GM12878 (cell line): ENCODE measurements around the gene GNPTAB. TPM values are rescaled to one million over a fixed set of nuclear protein-coding genes. Genes with fewer than 3 reads are reported as not detected.

Experiments used
- ATAC-seq: fragments of 200-7000 bp; cut with Tn5 transposase; 3 replicates; pipeline ENCODE4 v1.9.1; 2020; ENCODE audit warnings: mild to moderate bottlenecking, moderate library complexity
- BruUV-seq: library from RNA; stranded (reverse); fragments of 400-500 nt; replicated peaks from 2 replicates; lab custom pipeline; 2021; lab: Mats Ljungman, UMichigan
- CTCF ChIA-PET: fragments of 300-600 bp; sonication (Branson Sonifier 250); formaldehyde crosslinking; extraction: SDS; loops from one replicate; lab custom pipeline; 2021; ENCODE audit warnings: inconsistent platforms; lab: Yijun Ruan, JAX
- POLR2A ChIA-PET: fragments of 350-600 bp; formaldehyde crosslinking; extraction: SDS; loops from one replicate; lab custom pipeline; 2021; ENCODE audit warnings: inconsistent platforms; lab: Charles Lee
- RAD21 ChIA-PET: fragments of 300-600 bp; sonication (Branson Sonifier 250); formaldehyde crosslinking; loops from one replicate; lab custom pipeline; 2023; ENCODE audit warnings: antibody characterized with exemption; ENCODE audit not compliant: unreplicated experiment; lab: Charles Lee
- SMC1A ChIA-PET: fragments of 300-600 bp; sonication (Branson Sonifier 250); formaldehyde crosslinking; loops from one replicate; lab custom pipeline; 2023; ENCODE audit not compliant: unreplicated experiment, uncharacterized antibody; lab: Charles Lee
- DNase-seq: peaks from one replicate; pipeline ENCODE4 v3.0.0-alpha.2; 2011; ENCODE audit warnings: low read depth, low spot score
- FAIRE-seq: peaks from 3 replicates; lab custom pipeline; 2011; peaks lifted over from hg19 to GRCh38; lab: Jason Lieb, UNC
- H2AFZ ChIP-seq: 2 replicates; pipeline ENCODE4 v1.6.0; 2011; ENCODE audit warnings: low read depth, low read length, control low read depth; ENCODE audit not compliant: control insufficient read depth
- H3K27ac ChIP-seq: 2 replicates; pipeline ENCODE4 v1.5.1; 2011; ENCODE audit warnings: control low read depth; ENCODE audit not compliant: control insufficient read depth, insufficient read depth
- H3K27me3 ChIP-seq, 2 experiments: replicated peaks in 1 of 2; 2 replicates each; pipeline versions ENCODE4 v1.6.0 to v1.6.1; 2011; ENCODE audit warnings: low read length in 1 of 2; ENCODE audit not compliant: control insufficient read depth in 2 of 2, insufficient read depth in 2 of 2
- H3K36me3 ChIP-seq, 2 experiments: 2 replicates each; pipeline ENCODE4 v1.5.1; 2011; ENCODE audit warnings: low read length in 1 of 2; ENCODE audit not compliant: control insufficient read depth in 2 of 2, insufficient read depth in 2 of 2
- H3K4me1 ChIP-seq: 2 replicates; pipeline ENCODE4 v1.6.1; 2011; ENCODE audit warnings: mild to moderate bottlenecking, low read length, moderate library complexity, mixed read lengths; ENCODE audit not compliant: control insufficient read depth, insufficient read depth
- H3K4me2 ChIP-seq: 2 replicates; pipeline ENCODE4 v1.6.0; 2011; ENCODE audit warnings: control low read depth; ENCODE audit not compliant: control insufficient read depth, insufficient read depth
- H3K4me3 ChIP-seq: fragments of 200-600 bp; sonication (generic); 2 replicates; pipeline ENCODE4 v1.5.1; 2016
- H3K79me2 ChIP-seq: 2 replicates; pipeline ENCODE4 v1.6.0; 2011; ENCODE audit warnings: low read length; ENCODE audit not compliant: control insufficient read depth, insufficient read depth
- H3K9ac ChIP-seq: 2 replicates; pipeline ENCODE4 v1.8.0; 2011; ENCODE audit warnings: low read length, control low read depth, mixed read lengths; ENCODE audit not compliant: control insufficient read depth, insufficient read depth
- H3K9me3 ChIP-seq: replicated peaks from 3 replicates; pipeline ENCODE4 v1.5.1; 2011; ENCODE audit warnings: mild to moderate bottlenecking, low read length; ENCODE audit not compliant: control insufficient read depth, insufficient read depth
- H4K20me1 ChIP-seq: 2 replicates; pipeline ENCODE4 v1.6.0; 2011; ENCODE audit not compliant: control insufficient read depth, insufficient read depth
- ATF3 ChIP-seq: IDR thresholded peaks from 2 replicates; pipeline ENCODE4 v1.6.1; 2011; ENCODE audit warnings: low read depth, mild to moderate bottlenecking, low read length, moderate library complexity, borderline replicate concordance; ENCODE audit errors: extremely low read depth
- CBX5 ChIP-seq: sonication (generic); IDR thresholded peaks from 2 replicates; pipeline ENCODE4 v1.6.1; 2016; ENCODE audit warnings: low read depth, moderate library complexity, mild to moderate bottlenecking, inconsistent platforms
- CHD1 ChIP-seq: IDR thresholded peaks from 2 replicates; pipeline ENCODE4 v1.6.1; 2012; ENCODE audit warnings: low read depth, low read length, improper control_type of control experiment
- DPF2 ChIP-seq: fragments of 450-650 bp; IDR thresholded peaks from 2 replicates; pipeline ENCODE4 v1.6.1; 2017; ENCODE audit warnings: mild to moderate bottlenecking
- IRF3 ChIP-seq: fragments of 450-650 bp; IDR thresholded peaks from 2 replicates; pipeline ENCODE4 v1.6.1; 2014; ENCODE audit warnings: mild to moderate bottlenecking
- NFXL1 ChIP-seq: fragments of 450-650 bp; IDR thresholded peaks from 2 replicates; pipeline ENCODE4 v1.6.1; 2017; ENCODE audit warnings: antibody characterized with exemption, mild to moderate bottlenecking, borderline replicate concordance
- NKRF ChIP-seq: fragments of 450-650 bp; conservative IDR thresholded peaks from 2 replicates; pipeline ENCODE4 v1.6.1; 2017; ENCODE audit warnings: mild to moderate bottlenecking, moderate library complexity
- PML ChIP-seq: IDR thresholded peaks from 2 replicates; pipeline ENCODE4 v1.6.1; 2012; ENCODE audit warnings: low read length, inconsistent platforms
- POU2F2 ChIP-seq: IDR thresholded peaks from 3 replicates; pipeline ENCODE4 v1.6.1; 2011; ENCODE audit warnings: low read depth, mild to moderate bottlenecking, low read length, borderline replicate concordance
- RAD51 ChIP-seq: fragments of 450-650 bp; IDR thresholded peaks from 2 replicates; pipeline ENCODE4 v1.6.1; 2016; ENCODE audit warnings: moderate library complexity, mild to moderate bottlenecking, inconsistent platforms
- SREBF2 ChIP-seq: IDR thresholded peaks from 2 replicates; pipeline ENCODE4 v1.6.1; 2012; ENCODE audit warnings: mild to moderate bottlenecking, low read length
- SUZ12 ChIP-seq: fragments of 200-600 bp; sonication (generic); IDR thresholded peaks from one replicate; pipeline ENCODE4 v1.6.1; 2018; ENCODE audit warnings: antibody characterized with exemption, mild to moderate bottlenecking; ENCODE audit not compliant: unreplicated experiment
- ZNF217 ChIP-seq: fragments of 450-650 bp; IDR thresholded peaks from 2 replicates; pipeline ENCODE4 v1.6.1; 2017; ENCODE audit warnings: antibody characterized with exemption, mild to moderate bottlenecking
- in situ Hi-C: fragments of 300-500 bp; cut with MboI; formaldehyde crosslinking; loops from 9 replicates; pipeline ENCODE4 v1.14.3; 2018; ENCODE audit warnings: mixed read lengths
- intact Hi-C: fragments of 100-400 bp; cut with micrococcal nuclease; formaldehyde crosslinking; loops from one replicate; pipeline ENCODE4 v1.14.2; 2022; ENCODE audit not compliant: unreplicated experiment
- polyA plus RNA-seq, 11 experiments: library from polyadenylated mRNA; depleted of rRNA in 4 of 11; unstranded in 6 of 11; stranded (reverse) in 5 of 11; fragments of >200 nt; fragmentation: Nextera tagmentation in 4 of 11; fragmentation: Illumina TruSeq in 1 of 11; extraction: Ambion mirVana in 4 of 11; extraction: Trizol in 1 of 11; gene quantifications; 1 replicate in 1 of 11; 2 replicates in 10 of 11; pipeline versions ENCODE4 v1.2.1 to v1.2.3, GENCODE V29; 2011 to 2016; ENCODE audit warnings: inconsistent platforms in 2 of 11, missing spikeins in 2 of 11, low read depth in 1 of 11
- total RNA-seq, 4 experiments: library from RNA; depleted of rRNA in 3 of 4; stranded (reverse); fragments of >200 nt in 3 of 4; fragmentation: Illumina TruSeq in 1 of 4; extraction: Trizol in 1 of 4; gene quantifications; 2 replicates each; pipeline versions ENCODE4 v1.2.1 to v1.2.3, GENCODE V29; 2013 to 2021

Gene GNPTAB
- total and polyA plus RNA-seq, 10 of the 15 experiments (the other 5 are each of a cell fraction or from before 2014, with no cell fraction given), result 9.8 to 38.9 (median 35.3) TPM

- RAD21 ChIA-PET, result no interaction called here
- H3K27ac ChIP-seq, result no peak overlapping the region
- H3K79me2 ChIP-seq, result no peaks in the 10 kb centered on the region
- POLR2A ChIA-PET, result no interaction called here
- BruUV-seq, result no TSS peak
- no peak for DNase-seq
- H3K9ac ChIP-seq, result no peak overlapping the region
- in situ Hi-C loops, result no loop called here
- no peak overlapping the region for H3K4me3 ChIP-seq
- no peaks in the 10 kb centered on the region for H3K9me3 ChIP-seq
- H2AFZ ChIP-seq, result no peak overlapping the region
- H3K4me1 ChIP-seq, result no peaks in the 10 kb centered on the region
- TF ChIP-seq PML (no peak), CBX5 (no peak), POU2F2 (no peak), CHD1 (no peak), NKRF (no peak), ATF3 (no peak)
- TF ChIP-seq, all 136 proteins: peak for 0
- FAIRE-seq (no peak), ATAC-seq (no peak)
- ChIA-PET CTCF (no interaction called here), SMC1A (no interaction called here)
- intact Hi-C loops, result no loop called here
- H4K20me1 ChIP-seq, result no peaks in the 10 kb centered on the region
- no peak overlapping the region for H3K4me2 ChIP-seq
- H3K27me3 ChIP-seq, result no peaks in the 10 kb centered on the region
- H3K36me3 ChIP-seq, result no peaks in the 10 kb centered on the region
Measured at GRCh38 chr12:101729842-101730241, 100.9 kb downstream of the GNPTAB start.

GRCh38 chr12:101727098-101727497 lies 103.7 kb downstream of the GNPTAB start:
- no peak for DNase-seq
- ChIA-PET CTCF (no interaction called here), SMC1A (interaction anchor here (1.2 kb wide), 1 partner anchor 9 kb away, joined by 3 read pairs; no protein-coding TSS in a partner anchor), RAD21 (no interaction called here), POLR2A (no interaction called here)
- ATAC-seq, result no peak
- H3K27me3 ChIP-seq, result no peaks in the 10 kb centered on the region
- H3K9me3 ChIP-seq, result no peaks in the 10 kb centered on the region
- intact Hi-C loops (no loop called here), in situ Hi-C loops (no loop called here)
- no peaks in the 10 kb centered on the region; a peak in 1 of 4 replicates for H3K36me3 ChIP-seq
- no peak overlapping the region for H3K4me3 ChIP-seq
- no peak overlapping the region for H2AFZ ChIP-seq
- no peak overlapping the region for H3K4me2 ChIP-seq
- no peak overlapping the region for H3K9ac ChIP-seq
- no peaks in the 10 kb centered on the region for H3K79me2 ChIP-seq
- no peaks in the 10 kb centered on the region for H3K4me1 ChIP-seq
- no peak for FAIRE-seq
- no peak for TF ChIP-seq NFXL1
- no peak for TF ChIP-seq SREBF2
- TF ChIP-seq CHD1, result no peak
- TF ChIP-seq RAD51, result no peak
- TF ChIP-seq DPF2, result no peak
- TF ChIP-seq SUZ12, result no peak
- no peak for TF ChIP-seq IRF3
- TF ChIP-seq ZNF217, result no peak
- H4K20me1 ChIP-seq, result no peaks in the 10 kb centered on the region
- H3K27ac ChIP-seq, result no peak overlapping the region
- BruUV-seq, result no TSS peak
